ENCODE results near the gene ANKRD17. TPM values are rescaled to one million over a fixed set of nuclear protein-coding genes. Genes with fewer than 3 reads are reported as not detected.

Gene ANKRD17
- polyA plus RNA-seq, 1 donor from 2014 or later = 30.4 TPM

- Histone ChIP-seq H3K36me3 (ENCODE audit: insufficient read depth, low read length) (peaks cover 6% of the 10 kb centered on the region), H3K27ac (ENCODE audit: low read length) (no peak overlapping the region), H3K27me3 (ENCODE audit: insufficient read depth, low read depth, low read length) (no peaks in the 10 kb centered on the region), H3K9ac (ENCODE audit: low read length) (no peak overlapping the region), H3K4me2 (ENCODE audit: low read length) (no peak overlapping the region), H3K9me3 (ENCODE audit: low read length) (no peaks in the 10 kb centered on the region), H3F3A (ENCODE audit: insufficient read depth, low read length, poor library complexity, severe bottlenecking) (no peaks in the 10 kb centered on the region), H2AFZ (ENCODE audit: low read depth, low read length) (no peak overlapping the region), H3K9me2 (ENCODE audit: insufficient read depth, low read length) (no peaks in the 10 kb centered on the region), H4K20me1 (ENCODE audit: insufficient read depth) (no peaks in the 10 kb centered on the region), H3K79me2 (replicated peaks; ENCODE audit: insufficient read depth, low read length) (no peaks in the 10 kb centered on the region), H3K4me3 (ENCODE audit: low read length) (no peak overlapping the region)
- TF ChIP-seq RAD21 (conservative IDR thresholded peaks at IDR 0.05) (no peak), POLR2AphosphoS5 (IDR thresholded peaks at IDR 0.05) (no peak), SMC3 (conservative IDR thresholded peaks at IDR 0.05; ENCODE audit: poor library complexity) (no peak), REST (IDR thresholded peaks at IDR 0.05; ENCODE audit: borderline replicate concordance) (no peak), EZH2 (IDR thresholded peaks at IDR 0.05; ENCODE audit: borderline replicate concordance, insufficient read depth, low read length, poor library complexity, severe bottlenecking) (no peak), EP300 (conservative IDR thresholded peaks at IDR 0.05; ENCODE audit: poor library complexity, severe bottlenecking) (no peak), TAF1 (IDR thresholded peaks at IDR 0.05; ENCODE audit: low read depth) (no peak), MXI1 (conservative IDR thresholded peaks at IDR 0.05; ENCODE audit: poor library complexity, severe bottlenecking) (no peak), CTCF (IDR thresholded peaks at IDR 0.05; ENCODE audit: poor library complexity, severe bottlenecking) (no peak)
Observed at GRCh38 chr4:73099143-73099542, 159.5 kb downstream of the ANKRD17 start.

GRCh38 chr4:73098713-73099112, 159.9 kb downstream of the ANKRD17 start:
- Histone ChIP-seq H2AFZ (ENCODE audit: low read depth, low read length) (no peak overlapping the region), H3K4me2 (ENCODE audit: low read length) (no peak overlapping the region), H3K9ac (ENCODE audit: low read length) (no peak overlapping the region), H3K4me3 (ENCODE audit: low read length) (no peak overlapping the region), H3K9me3 (ENCODE audit: low read length) (no peaks in the 10 kb centered on the region), H3K27ac (ENCODE audit: low read length) (no peak overlapping the region), H3K27me3 (ENCODE audit: insufficient read depth, low read depth, low read length) (no peaks in the 10 kb centered on the region), H3K79me2 (replicated peaks; ENCODE audit: insufficient read depth, low read length) (no peaks in the 10 kb centered on the region), H4K20me1 (ENCODE audit: insufficient read depth) (no peaks in the 10 kb centered on the region), H3K36me3 (ENCODE audit: insufficient read depth, low read length) (peaks cover 6% of the 10 kb centered on the region), H3F3A (ENCODE audit: insufficient read depth, low read length, poor library complexity, severe bottlenecking) (no peaks in the 10 kb centered on the region), H3K9me2 (ENCODE audit: insufficient read depth, low read length) (no peaks in the 10 kb centered on the region)
- TF ChIP-seq SMC3 (conservative IDR thresholded peaks at IDR 0.05; ENCODE audit: poor library complexity) (no peak), EZH2 (IDR thresholded peaks at IDR 0.05; ENCODE audit: borderline replicate concordance, insufficient read depth, low read length, poor library complexity, severe bottlenecking) (no peak), EP300 (conservative IDR thresholded peaks at IDR 0.05; ENCODE audit: poor library complexity, severe bottlenecking) (no peak), POLR2AphosphoS5 (IDR thresholded peaks at IDR 0.05) (no peak)
